Measurements from ENCODE around the gene WBP1.
A peak's percentile ranks its signal among the peaks of the same experiment; 100 is the strongest.

WBP1 gene

DNA sequence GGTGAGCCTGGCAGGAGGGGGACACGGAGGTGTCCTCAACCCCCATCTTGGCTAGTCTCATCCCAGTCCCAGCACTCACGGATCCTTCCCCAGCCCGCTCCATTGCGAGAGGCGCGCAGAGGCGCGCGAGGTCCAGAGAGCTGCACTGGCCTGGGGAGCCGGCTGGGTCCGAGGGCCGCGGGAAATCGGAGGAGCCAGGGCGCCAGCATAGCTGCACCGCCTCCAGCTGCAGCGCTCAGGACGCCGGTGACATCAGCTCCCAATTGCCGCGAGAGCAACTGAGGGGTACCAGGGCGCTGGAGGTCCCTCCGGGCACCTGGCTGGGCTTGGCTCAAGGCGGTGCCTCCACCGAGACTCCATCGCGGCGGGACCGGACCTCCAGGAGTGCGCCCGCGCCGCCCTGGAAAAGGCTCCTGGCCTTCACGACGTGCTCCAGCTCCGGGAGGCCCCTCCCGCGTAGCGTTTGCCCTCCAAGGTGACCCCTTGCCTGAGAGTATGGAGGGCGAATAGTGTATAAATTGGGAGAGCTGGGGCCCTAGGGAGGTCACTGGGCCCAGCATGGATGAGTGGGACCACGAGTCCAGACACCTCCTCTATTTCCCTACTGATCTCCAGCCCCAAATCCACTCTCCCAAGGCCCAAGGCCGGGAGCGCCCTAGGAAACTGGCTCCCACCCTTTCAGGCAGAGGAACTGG, 22.0 kb upstream of the WBP1 start:
- Histone ChIP-seq H3K4me1 (peaks cover 0 to 43% (median 17%) of the 10 kb centered on the region in 4 donors), H3K9me3 (no peaks in the 10 kb centered on the region), H3K27me3 (peaks cover 0 to 5% of the 10 kb centered on the region in 2 donors), H3K27ac (no peak overlapping the region), H3K36me3 (peaks cover 0 to 13% (median 0%) of the 10 kb centered on the region in 3 donors), H3K4me3 (no peak overlapping the region)
- no peak for TF ChIP-seq CTCF (IDR thresholded peaks at IDR 0.05)
- DNase-seq: no peak
- intact Hi-C loops (cut with DNase I; ENCODE audit: low total_unique reads): no loop called here

DNA sequence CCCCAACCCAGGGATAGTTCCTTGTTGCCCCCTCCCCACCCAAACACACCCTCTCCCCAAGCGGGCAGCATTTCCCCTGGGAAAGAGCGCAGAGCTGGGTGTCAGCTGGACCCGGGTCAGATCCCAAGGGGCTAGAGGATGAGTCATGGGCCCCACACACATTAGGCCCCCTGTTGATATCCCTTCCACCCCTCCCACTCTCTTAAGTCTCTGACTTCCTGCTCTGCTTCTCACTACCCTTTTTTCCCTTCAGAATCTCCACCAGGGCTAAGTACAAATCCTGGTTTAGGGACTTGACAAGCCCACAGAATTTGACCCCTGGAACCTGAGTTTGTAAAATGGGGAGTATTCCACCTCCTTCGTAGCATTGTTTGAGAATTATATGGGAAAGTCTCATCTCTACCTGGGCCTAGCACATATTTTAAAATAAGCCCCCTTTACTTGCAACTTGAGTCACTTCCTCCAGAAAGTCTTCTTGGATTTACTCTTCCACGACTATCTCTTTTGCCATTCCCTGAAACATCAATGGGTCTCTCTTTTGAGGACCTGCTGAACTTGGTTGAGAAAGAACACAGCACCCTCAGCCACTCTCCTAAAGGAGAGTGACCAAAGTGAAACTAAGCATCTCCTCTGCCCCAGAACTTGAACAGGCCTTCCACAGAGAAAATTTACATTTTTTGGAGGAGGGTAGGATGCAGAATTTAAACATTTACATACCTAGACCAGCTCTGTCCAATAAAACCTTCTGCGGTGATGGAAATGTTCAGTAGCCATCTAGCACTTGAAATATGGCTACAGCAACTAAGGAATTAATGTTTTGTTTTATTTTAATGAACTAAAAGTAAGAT, 21.2 kb upstream of the WBP1 start:
- intact Hi-C loops (cut with DNase I; ENCODE audit: low total_unique reads): no loop called here
- DNase-seq: no peak
- Histone ChIP-seq H3K27ac (no peak overlapping the region), H3K27me3 (peaks cover 0 to 13% of the 10 kb centered on the region in 2 donors), H3K9me3 (no peaks in the 10 kb centered on the region), H3K36me3 (peaks cover 0 to 6% (median 0%) of the 10 kb centered on the region in 3 donors), H3K4me3 (no peak overlapping the region), H3K4me1 (peaks cover 0 to 45% (median 21%) of the 10 kb centered on the region in 4 donors)
- TF ChIP-seq CTCF (IDR thresholded peaks at IDR 0.05): no peak

DNA sequence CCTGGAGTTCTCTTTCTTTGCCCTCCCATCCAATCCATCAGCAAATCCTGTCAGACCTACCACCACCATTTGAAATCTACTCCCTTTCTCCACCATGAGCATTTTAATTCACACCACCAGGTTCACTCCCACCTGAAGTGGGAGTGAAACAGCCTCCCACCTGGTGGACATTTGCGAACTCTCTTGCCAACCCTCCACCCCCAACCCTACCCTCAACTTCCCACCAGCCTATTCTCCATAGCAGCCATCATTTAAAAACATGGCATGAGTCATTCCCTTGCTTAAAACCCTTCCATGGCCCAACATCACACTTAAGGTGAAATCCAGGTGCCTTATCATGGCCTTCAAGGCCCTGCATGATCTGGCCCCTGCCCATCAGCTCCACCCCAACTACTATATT, 20.0 kb upstream of the WBP1 start:
- intact Hi-C loops (cut with DNase I; ENCODE audit: low total_unique reads): no loop called here
- Histone ChIP-seq H3K4me3 (no peak overlapping the region), H3K36me3 (no peaks in the 10 kb centered on the region), H3K27me3 (peaks cover 0 to 13% of the 10 kb centered on the region in 2 donors), H3K27ac (no peak overlapping the region), H3K4me1 (peaks cover 0 to 45% (median 21%) of the 10 kb centered on the region in 4 donors), H3K9me3 (no peaks in the 10 kb centered on the region)
- TF ChIP-seq CTCF (IDR thresholded peaks at IDR 0.05): no peak
- DNase-seq: no peak

- Histone ChIP-seq H3K36me3 (no peaks in the 10 kb centered on the region), H3K27me3 (peaks cover 0 to 13% of the 10 kb centered on the region in 2 donors), H3K27ac (peak overlapping the region; percentile 68 to 76), H3K4me3 (peak overlapping the region; percentile 50 to 64), H3K4me1 (peaks cover 0 to 45% (median 21%) of the 10 kb centered on the region in 4 donors), H3K9me3 (no peaks in the 10 kb centered on the region)
- TF ChIP-seq CTCF (IDR thresholded peaks at IDR 0.05): no peak
- DNase-seq: no peak
- intact Hi-C loops (cut with DNase I; ENCODE audit: low total_unique reads): no loop called here
These were observed 18.9 kb upstream of the WBP1 start for GRCh38 chr2:74439373-74439772.

DNA sequence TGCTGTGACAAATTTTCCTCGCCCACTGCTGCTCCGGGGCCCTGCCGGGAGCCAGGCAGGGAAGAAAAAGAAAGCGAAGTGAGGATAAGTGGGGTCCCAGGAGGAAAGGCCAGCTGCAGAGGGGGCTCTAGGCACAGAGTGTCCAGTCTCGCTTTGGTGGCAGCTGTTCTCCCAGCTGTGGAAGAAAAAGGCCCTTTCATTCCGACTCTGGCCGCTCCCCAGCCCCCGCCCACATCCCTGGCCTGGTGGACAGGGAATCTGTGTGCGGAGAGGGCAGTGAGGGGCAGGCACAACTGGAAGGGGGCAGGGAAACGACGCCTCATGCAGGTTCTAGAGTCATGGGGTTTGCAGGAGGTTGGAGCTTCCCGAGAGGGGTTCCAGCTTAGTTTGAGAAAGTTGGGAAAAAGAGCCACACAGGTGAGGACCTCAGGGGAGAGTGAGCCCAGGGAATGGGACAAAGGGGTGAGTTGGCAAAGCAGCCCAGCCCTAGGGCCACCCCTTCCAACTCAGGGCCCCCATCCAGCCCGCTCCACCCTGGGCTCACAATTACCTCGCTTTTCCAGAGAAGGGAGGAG, 18.3 kb upstream of the WBP1 start:
- peak in 1 of 2 donors; percentile 57 for DNase-seq
- Histone ChIP-seq H3K27me3 (peaks cover 0 to 13% of the 10 kb centered on the region in 2 donors), H3K36me3 (no peaks in the 10 kb centered on the region), H3K9me3 (no peaks in the 10 kb centered on the region), H3K4me1 (peaks cover 0 to 45% (median 21%) of the 10 kb centered on the region in 4 donors), H3K27ac (peak overlapping the region; percentile 68 to 76), H3K4me3 (peak overlapping the region; percentile 50 to 64)
- intact Hi-C loops (cut with DNase I; ENCODE audit: low total_unique reads): no loop called here
- no peak for TF ChIP-seq CTCF (IDR thresholded peaks at IDR 0.05)
